Osteoblast (primary cell): Measurements from ENCODE around the gene ACAA2. TPM values are rescaled to one million over a fixed set of nuclear protein-coding genes. Genes with fewer than 3 reads are reported as not detected.
A peak's percentile ranks its signal among the peaks of the same experiment; 100 is the strongest.
"Not testable (repeated sequence)": the region's sequence is repeated elsewhere in the genome, so short reads cannot be mapped to it uniquely, and the experiment has no call there.

Source experiments
- DNase-seq: peaks from one replicate; pipeline ENCODE4 v3.0.0; 2011; ENCODE audit warnings: low spot score, mixed read lengths; ENCODE audit not compliant: insufficient read length; ENCODE audit errors: missing footprints
- H2AFZ ChIP-seq: 2 replicates; pipeline ENCODE4 v1.6.0; 2011; ENCODE audit warnings: mild to moderate bottlenecking, low read length
- H3K27ac ChIP-seq: 2 replicates; pipeline ENCODE4 v1.5.1; 2011; ENCODE audit warnings: mild to moderate bottlenecking, low read depth, low read length, moderate library complexity
- H3K27me3 ChIP-seq: 2 replicates; pipeline ENCODE4 v1.6.0; 2012; ENCODE audit warnings: mild to moderate bottlenecking, control low read depth, inconsistent platforms, low read length, moderate library complexity; ENCODE audit not compliant: insufficient read depth
- H3K36me3 ChIP-seq: 2 replicates; pipeline ENCODE4 v1.5.1; 2011; ENCODE audit warnings: mild to moderate bottlenecking, low read length, control low read depth, moderate library complexity; ENCODE audit not compliant: insufficient read depth
- H3K4me1 ChIP-seq: 2 replicates; pipeline ENCODE4 v1.5.1; 2011; ENCODE audit warnings: mild to moderate bottlenecking, low read length, control low read depth, moderate library complexity; ENCODE audit not compliant: insufficient read depth
- H3K4me2 ChIP-seq: 2 replicates; pipeline ENCODE4 v1.6.0; 2011; ENCODE audit warnings: mild to moderate bottlenecking, low read length; ENCODE audit not compliant: insufficient read depth
- H3K4me3 ChIP-seq: fragments of 200-600 bp; sonication (generic); 3 replicates; pipeline ENCODE4 v1.5.1; 2012; ENCODE audit warnings: mild to moderate bottlenecking, low read length, inconsistent platforms; ENCODE audit not compliant: insufficient read depth
- H3K79me2 ChIP-seq: 2 replicates; pipeline ENCODE4 v1.6.0; 2012; ENCODE audit warnings: mild to moderate bottlenecking, low read length, control low read depth, inconsistent platforms; ENCODE audit not compliant: insufficient read depth
- H3K9me3 ChIP-seq: 2 replicates; pipeline ENCODE4 v1.5.1; 2011; ENCODE audit warnings: low read depth, low read length, control low read depth
- H4K20me1 ChIP-seq: 2 replicates; pipeline ENCODE4 v1.6.0; 2012; ENCODE audit warnings: mild to moderate bottlenecking, low read length, control low read depth; ENCODE audit not compliant: insufficient read depth
- total RNA-seq: library from RNA; depleted of rRNA; stranded (reverse); fragments of >200 nt; gene quantifications from 2 replicates; pipeline ENCODE4 v1.2.3, GENCODE V29; 2012
- TF ChIP-seq, protein P1 (sequence below): IDR thresholded peaks from 2 replicates; pipeline ENCODE4 v1.5.1; 2011; ENCODE audit warnings: mild to moderate bottlenecking, low read depth, low read length, moderate library complexity; ENCODE audit errors: extremely low read depth

The ACAA2 gene
- total RNA-seq, 1 donor, result 52.8 TPM

DNA sequence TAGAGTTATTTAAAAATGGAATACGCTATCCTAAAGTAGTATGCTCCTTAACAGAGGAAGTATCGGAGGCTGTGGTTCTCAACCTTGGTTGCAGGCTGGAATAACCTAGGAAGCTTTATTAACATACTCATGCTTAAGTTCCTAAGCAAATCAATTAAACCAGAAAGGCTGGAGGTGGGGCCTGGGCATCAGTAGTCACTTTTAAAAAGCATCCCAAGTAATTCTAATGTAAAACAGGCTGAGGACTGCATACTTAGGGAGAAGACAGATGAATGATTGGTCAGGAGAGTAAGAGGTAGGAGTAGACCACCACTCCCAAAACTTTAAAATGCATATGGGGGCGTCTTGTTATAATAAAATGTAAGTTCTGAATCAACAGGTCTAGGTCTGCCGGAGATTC lies 15.3 kb downstream of the ACAA2 start:
- TF ChIP-seq, protein P1, sequence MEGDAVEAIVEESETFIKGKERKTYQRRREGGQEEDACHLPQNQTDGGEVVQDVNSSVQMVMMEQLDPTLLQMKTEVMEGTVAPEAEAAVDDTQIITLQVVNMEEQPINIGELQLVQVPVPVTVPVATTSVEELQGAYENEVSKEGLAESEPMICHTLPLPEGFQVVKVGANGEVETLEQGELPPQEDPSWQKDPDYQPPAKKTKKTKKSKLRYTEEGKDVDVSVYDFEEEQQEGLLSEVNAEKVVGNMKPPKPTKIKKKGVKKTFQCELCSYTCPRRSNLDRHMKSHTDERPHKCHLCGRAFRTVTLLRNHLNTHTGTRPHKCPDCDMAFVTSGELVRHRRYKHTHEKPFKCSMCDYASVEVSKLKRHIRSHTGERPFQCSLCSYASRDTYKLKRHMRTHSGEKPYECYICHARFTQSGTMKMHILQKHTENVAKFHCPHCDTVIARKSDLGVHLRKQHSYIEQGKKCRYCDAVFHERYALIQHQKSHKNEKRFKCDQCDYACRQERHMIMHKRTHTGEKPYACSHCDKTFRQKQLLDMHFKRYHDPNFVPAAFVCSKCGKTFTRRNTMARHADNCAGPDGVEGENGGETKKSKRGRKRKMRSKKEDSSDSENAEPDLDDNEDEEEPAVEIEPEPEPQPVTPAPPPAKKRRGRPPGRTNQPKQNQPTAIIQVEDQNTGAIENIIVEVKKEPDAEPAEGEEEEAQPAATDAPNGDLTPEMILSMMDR, result no peak
- no peak overlapping the region for H3K4me3 ChIP-seq
- H3K79me2 ChIP-seq, result peaks cover 9% of the 10 kb centered on the region
- H3K4me2 ChIP-seq, result no peak overlapping the region
- no peaks in the 10 kb centered on the region for H3K4me1 ChIP-seq
- no peaks in the 10 kb centered on the region for H3K9me3 ChIP-seq
- no peak overlapping the region for H3K27ac ChIP-seq
- no peak for DNase-seq
- no peaks in the 10 kb centered on the region for H3K27me3 ChIP-seq
- peaks cover 4% of the 10 kb centered on the region for H4K20me1 ChIP-seq
- H2AFZ ChIP-seq, result no peak overlapping the region
- H3K36me3 ChIP-seq, result peaks cover 28% of the 10 kb centered on the region

DNA sequence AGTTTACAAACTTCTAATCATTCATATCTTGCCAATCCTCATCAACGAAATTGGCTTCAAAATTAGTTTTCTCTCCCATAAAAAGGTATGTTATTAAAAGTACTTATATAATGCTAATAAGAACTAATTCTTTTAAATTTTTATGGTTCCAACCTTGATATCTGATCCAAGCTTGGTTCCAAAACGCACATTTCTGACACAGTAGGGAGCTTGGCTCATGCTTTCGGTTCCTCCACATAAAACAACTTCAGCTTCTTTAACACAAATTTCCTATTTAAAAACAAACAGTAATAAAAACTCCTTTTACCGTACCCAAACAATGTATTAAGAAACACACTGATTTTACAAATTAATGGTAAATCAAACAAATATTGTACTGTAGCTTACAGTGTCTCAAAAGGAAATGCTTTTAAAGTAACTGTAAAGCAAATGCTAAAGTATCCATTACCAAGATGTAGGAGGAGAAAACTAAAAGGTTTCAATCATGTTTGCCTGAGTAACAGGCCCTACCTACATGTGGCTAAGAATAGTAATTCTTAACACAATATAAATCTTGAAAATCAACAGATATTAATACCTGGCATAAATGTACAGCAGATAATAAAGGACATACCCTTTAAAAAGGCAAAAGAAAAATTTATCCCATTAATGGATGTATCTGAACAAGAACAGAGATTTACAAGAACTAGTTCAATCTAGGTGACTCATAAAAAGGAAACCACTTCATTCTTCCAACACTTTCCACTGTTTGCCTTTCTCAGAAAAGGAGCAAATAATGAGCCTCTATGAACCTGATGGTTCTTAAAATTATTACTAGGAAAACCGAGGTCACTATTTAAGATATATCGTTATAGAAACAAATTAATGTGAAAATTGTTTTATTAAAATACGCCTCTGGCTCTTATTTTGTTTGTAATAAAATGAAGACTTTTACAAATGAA lies 17.5 kb downstream of the ACAA2 start:
- DNase-seq, result peak; percentile 34
- Histone ChIP-seq H4K20me1 (no peaks in the 10 kb centered on the region), H3K79me2 (no peaks in the 10 kb centered on the region), H3K36me3 (peaks cover 38% of the 10 kb centered on the region), H3K27ac (no peak overlapping the region), H2AFZ (no peak overlapping the region), H3K4me3 (no peak overlapping the region), H3K9me3 (no peaks in the 10 kb centered on the region), H3K4me2 (no peak overlapping the region), H3K27me3 (no peaks in the 10 kb centered on the region), H3K4me1 (no peaks in the 10 kb centered on the region)
- TF ChIP-seq, protein P1, result no peak

- Histone ChIP-seq H3K9me3 (no peaks in the 10 kb centered on the region), H3K27me3 (no peaks in the 10 kb centered on the region), H3K4me2 (no peak overlapping the region), H4K20me1 (no peaks in the 10 kb centered on the region), H3K4me3 (no peak overlapping the region), H3K36me3 (peaks cover 41% of the 10 kb centered on the region), H3K79me2 (no peaks in the 10 kb centered on the region), H3K4me1 (no peaks in the 10 kb centered on the region), H2AFZ (no peak overlapping the region), H3K27ac (no peak overlapping the region)
- DNase-seq, result no peak
- TF ChIP-seq, protein P1, result no peak
Observed at GRCh38 chr18:49794743-49795142, 18.6 kb downstream of the ACAA2 start.

DNA sequence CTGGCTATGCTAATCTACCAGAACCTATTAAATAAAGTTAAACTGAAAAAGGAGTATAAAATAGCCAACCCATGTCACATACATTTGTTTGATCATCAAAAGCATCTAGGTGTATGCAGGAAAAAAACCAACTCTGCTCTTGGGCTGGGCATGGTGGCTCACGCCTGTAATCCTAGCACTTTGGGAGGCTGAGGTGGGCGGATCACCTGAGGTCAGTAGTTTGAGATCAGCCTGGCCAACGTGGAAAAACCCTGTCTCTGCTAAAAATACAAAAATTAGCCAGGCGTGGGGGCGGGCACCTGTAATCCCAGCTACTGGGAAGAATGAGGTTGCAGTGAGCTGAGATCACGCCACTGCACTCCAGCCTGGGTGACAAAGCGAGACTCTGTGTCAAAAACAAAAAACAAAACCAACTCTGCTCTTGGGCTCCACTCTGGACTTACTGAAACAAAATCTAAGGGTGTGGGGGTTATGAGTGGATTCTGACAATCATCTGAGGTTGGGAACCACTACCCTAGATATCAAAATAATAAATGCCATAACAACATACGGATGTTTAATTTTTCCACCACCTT lies 23.7 kb downstream of the ACAA2 start:
- not testable (repeated sequence) for H3K27ac ChIP-seq, H3K9me3 ChIP-seq, H3K27me3 ChIP-seq, H3K4me3 ChIP-seq, H3K79me2 ChIP-seq, DNase-seq, H4K20me1 ChIP-seq, H3K4me2 ChIP-seq, H2AFZ ChIP-seq, H3K4me1 ChIP-seq
- peaks cover 39% of the 10 kb centered on the region for H3K36me3 ChIP-seq
